ENCODE results near the gene BMP8A.

BMP8A gene

DNA sequence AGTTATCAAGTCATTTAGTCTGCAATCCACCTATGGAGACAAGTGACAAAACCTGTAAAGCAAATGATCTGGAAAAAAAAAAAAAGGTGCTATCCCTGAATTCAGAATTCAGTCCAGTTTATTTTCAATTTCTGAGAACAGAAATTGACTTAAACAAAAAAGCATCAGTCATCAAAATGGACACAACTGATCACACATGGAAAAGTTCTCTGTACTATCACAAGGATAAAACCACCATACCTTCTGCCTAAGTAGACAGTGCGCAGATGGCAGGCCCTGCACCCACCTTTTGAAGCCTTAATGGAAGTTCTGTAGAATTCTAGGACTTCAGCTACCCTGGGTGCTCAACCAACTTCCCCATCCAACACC, 81.6 kb downstream of the BMP8A start:
- DNase-seq, result no peak

DNA sequence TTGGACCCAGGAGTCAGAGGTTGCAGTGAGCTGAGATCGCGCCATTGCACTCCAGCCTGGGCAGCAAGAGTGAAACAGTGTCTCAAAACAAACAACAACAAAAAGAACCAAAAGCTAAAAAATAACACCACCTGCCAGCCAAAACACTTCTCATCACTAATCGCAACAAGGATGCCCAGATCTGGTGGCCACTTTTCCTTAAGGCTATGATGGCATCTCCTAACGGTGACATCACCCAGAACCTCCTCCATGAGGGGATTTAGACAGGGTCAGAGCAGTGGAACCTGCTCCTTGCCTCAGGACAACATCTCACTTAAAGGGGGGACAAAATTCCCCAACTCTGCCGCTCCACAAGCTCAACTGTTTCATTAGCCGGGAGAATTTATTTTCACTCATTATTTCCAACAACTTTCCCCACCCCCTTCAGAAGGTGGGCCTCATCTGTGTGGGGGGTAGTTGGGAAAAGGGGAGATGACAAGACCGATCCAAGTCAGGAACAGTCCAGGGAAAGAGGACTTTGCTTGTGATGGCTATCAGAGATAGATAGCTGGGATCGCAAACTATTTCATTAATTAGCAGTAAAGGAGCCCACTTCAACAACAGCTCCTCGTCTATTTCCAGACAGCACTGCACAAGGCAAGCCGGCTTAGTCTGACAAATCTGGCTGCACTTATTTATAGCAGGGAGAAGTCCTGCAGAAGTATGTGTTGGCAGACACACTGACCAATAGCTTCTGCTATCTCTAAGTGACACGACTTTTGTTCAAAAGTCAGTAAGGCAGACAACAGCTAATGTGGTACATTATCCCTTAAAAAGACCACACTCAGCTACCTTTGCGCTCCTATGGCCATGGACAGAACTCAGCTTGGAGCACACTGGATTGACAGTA, 82.5 kb downstream of the BMP8A start:
- no peak for DNase-seq

DNA sequence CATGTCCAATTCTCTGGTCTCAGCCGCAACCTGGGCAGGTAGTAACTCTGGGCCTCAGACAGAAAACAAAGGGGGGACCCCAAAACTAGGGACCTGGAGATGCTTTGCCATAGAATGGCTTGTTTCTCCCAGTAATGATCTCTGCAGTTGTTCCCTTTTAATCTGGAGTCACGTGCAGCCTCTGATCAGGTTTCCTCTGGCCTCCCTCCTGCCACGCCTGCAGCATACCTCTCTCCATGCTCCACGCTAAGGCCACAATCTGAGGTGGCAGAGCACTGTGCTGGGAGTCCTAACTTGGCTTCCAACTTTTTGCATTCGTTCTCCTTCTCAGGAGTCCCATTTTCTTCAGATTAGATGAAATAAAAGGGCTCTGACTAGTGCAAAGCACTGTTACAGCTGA, 83.2 kb downstream of the BMP8A start:
- no peak for DNase-seq

Measured in activated T-cell treated with anti-CD3 and anti-CD28 coated beads for 4 hours (primary cell).